Fibroblast of pulmonary artery (primary cell): ENCODE results near the gene ZNF276.

Experiments used
- DNase-seq: peaks from one replicate; pipeline ENCODE4 v3.0.0-alpha.2; 2010; ENCODE audit warnings: low read depth
- H3K4me3 ChIP-seq: replicated peaks from 2 replicates; pipeline ENCODE4 v1.5.1; 2011; ENCODE audit warnings: low read depth, mild to moderate bottlenecking, control low read depth, low read length, moderate library complexity
- TF ChIP-seq, protein P1 (sequence below): IDR thresholded peaks from 2 replicates; pipeline ENCODE4 v1.5.1; 2011; ENCODE audit warnings: mild to moderate bottlenecking, control low read depth, low read length, inconsistent platforms; ENCODE audit errors: missing control alignments

The ZNF276 gene

DNA sequence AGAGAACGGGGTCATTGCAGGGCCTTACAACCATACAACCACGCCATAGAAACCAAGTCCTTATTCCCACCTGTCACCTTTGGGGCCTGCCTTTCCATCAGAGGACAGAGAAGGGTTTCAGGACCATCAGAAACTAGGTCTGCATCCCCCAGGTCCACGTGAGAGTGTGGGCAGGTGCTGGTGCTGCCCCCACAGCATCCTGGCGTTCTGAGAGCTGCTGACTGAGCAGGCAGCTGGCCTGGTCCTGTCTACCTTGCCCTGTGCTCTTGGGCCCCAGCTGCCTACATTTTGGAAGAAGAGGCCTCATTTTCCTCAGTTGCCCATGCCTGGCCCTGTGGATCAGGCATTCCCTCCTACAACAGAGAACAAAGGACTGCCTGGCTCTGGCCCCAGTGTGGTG is 21.6 kb downstream of the ZNF276 start:
- H3K4me3 ChIP-seq = no peak overlapping the region
- DNase-seq = no peak
- TF ChIP-seq, protein P1, sequence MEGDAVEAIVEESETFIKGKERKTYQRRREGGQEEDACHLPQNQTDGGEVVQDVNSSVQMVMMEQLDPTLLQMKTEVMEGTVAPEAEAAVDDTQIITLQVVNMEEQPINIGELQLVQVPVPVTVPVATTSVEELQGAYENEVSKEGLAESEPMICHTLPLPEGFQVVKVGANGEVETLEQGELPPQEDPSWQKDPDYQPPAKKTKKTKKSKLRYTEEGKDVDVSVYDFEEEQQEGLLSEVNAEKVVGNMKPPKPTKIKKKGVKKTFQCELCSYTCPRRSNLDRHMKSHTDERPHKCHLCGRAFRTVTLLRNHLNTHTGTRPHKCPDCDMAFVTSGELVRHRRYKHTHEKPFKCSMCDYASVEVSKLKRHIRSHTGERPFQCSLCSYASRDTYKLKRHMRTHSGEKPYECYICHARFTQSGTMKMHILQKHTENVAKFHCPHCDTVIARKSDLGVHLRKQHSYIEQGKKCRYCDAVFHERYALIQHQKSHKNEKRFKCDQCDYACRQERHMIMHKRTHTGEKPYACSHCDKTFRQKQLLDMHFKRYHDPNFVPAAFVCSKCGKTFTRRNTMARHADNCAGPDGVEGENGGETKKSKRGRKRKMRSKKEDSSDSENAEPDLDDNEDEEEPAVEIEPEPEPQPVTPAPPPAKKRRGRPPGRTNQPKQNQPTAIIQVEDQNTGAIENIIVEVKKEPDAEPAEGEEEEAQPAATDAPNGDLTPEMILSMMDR = no peak

DNA sequence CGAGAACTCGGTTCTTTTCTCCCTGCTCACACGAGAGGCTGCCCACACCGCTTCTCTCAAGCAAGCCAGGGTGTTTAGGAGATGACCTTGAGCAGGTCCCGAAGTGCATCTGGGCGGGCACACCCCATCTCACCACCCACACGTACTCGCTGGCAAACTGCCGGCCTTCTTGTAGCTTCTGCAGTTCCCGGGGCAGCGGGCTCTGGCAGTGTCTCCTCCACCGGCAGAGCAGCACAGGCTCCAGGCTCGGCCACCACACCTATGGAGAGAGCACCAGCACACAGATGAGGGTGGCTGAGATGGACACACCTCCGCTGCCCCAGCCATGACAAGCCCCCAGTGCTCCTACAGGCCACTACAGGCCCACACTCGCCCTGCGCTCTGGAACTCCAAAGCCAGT is 23.5 kb downstream of the ZNF276 start:
- TF ChIP-seq, protein P1 = no peak
- H3K4me3 ChIP-seq = no peak overlapping the region
- DNase-seq = no peak

DNA sequence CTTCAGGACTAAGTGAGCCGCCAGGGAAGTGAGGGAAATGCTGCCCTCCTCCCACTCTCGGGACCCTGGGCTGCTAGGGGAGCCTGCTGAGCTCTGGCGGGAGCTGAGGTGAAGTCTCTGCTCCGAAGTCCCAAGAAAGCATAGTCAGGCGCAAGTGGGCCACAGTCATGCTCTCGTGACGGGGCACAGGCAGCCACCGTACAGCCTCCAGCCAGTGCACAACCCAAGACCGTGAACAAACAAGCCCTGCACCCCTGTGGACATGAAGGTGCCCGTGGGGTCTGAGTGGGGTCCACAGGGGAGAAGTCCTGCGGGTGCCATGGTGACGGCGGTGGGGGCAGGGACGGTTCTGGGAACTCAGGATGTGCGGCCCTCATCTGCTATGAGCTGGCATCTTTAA is 24.7 kb downstream of the ZNF276 start:
- TF ChIP-seq, protein P1 = no peak
- H3K4me3 ChIP-seq = no peak overlapping the region
- DNase-seq = no peak

DNA sequence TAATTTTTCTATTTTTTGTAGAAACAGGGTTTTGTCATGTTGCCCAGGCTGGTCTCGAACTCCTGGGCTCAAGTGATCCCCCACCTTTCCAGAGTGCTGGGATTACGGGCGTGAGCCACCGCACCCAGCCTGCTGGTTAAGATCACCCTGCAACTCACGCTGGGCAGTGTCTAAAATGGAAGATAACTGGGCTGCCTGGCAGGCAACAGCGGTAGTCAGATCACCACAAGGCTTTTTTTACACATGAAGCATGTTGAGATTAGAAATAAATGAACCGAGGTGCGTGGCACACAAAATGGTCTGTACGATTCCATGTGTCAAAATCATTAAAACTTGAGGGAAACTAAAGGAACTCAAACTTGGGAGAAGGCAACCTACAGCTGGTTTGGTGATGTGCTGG is 26.7 kb downstream of the ZNF276 start:
- TF ChIP-seq, protein P1 = no peak
- no peak for DNase-seq
- H3K4me3 ChIP-seq = no peak overlapping the region

DNA sequence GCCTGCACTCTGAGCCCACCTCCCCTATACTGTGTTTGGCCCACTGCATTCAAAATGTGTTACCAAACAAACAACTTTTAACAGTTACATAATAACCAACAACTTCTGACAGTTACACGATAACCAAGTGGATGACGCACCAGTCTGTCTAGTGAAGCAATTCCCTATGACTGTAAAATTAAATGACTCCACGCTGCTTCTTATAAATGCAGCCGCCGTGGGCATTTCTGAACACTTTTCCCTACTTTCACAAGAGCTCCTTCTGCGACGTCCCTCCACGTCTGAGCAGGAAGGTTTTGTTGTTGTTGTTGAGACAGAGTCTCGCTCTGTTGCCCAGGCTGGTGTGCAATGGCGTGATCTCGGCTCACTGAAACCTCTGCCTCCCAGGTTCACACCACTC is 27.6 kb downstream of the ZNF276 start:
- TF ChIP-seq, protein P1 = no peak
- no peak for DNase-seq
- no peak overlapping the region for H3K4me3 ChIP-seq

DNA sequence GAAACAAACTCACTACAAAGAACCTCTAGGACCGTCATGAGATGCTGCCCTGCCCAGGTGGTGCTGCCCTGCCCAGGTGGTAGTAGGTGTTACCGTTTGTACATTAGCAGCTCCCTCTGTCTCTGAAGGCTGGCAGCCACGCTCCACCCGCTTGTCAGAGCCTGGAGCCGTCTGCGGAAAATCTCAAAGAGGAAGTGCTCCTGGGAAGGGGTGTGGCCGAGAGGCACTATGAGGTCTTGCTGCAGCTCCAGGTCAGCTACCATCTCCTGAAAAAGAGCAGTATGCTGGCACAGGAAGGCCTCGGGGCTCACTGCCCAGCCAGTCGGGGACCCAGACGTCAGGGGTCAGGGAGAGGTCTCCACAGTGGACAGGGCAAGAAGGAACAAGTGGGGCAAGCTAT is 28.3 kb downstream of the ZNF276 start:
- TF ChIP-seq, protein P1 = no peak
- DNase-seq = no peak
- H3K4me3 ChIP-seq = no peak overlapping the region

DNA sequence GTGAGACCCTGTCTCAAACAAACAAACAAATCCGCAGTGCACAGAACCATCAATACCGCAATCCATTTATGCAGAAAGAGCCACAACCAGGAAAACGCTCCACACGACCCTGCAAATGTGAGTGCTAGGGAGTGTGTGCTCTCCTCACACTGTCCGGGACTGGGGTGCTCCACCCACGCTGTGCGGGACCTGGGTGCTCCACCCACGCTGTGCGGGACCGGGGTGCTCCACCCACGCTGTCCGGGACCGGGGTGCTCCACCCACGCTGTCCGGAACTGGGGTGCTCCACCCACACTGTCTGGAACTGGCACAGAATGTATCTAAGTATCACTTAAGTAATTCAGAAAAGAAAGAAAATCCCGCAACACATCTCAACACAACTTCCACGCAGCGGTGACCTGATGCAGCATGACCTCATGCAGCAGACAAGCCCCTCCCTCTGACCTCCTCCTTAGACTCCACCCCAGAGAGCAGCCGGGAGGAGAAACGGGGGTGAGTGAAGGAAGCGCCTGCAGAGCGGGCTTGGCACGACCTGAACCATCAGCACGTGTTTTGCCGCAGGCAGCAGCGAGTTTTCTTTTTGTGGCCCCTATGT is 38.5 kb downstream of the ZNF276 start:
- TF ChIP-seq, protein P1 = no peak
- DNase-seq = no peak
- no peak overlapping the region for H3K4me3 ChIP-seq
